Stimulated activated CD4-positive, alpha-beta T cell treated with anti-CD3 and anti-CD28 coated beads, TNF-alpha, amount 100 ng/mL, for 1 hour (primary cell): ENCODE data around the gene NF1.

Experiments used
- DNase-seq, 3 donors: peaks; one replicate each; pipeline ENCODE4 v3.0.0-alpha.2; 2020; ENCODE audit warnings: low read depth in 3 of 3, low spot score in 1 of 3

The NF1 gene

DNA sequence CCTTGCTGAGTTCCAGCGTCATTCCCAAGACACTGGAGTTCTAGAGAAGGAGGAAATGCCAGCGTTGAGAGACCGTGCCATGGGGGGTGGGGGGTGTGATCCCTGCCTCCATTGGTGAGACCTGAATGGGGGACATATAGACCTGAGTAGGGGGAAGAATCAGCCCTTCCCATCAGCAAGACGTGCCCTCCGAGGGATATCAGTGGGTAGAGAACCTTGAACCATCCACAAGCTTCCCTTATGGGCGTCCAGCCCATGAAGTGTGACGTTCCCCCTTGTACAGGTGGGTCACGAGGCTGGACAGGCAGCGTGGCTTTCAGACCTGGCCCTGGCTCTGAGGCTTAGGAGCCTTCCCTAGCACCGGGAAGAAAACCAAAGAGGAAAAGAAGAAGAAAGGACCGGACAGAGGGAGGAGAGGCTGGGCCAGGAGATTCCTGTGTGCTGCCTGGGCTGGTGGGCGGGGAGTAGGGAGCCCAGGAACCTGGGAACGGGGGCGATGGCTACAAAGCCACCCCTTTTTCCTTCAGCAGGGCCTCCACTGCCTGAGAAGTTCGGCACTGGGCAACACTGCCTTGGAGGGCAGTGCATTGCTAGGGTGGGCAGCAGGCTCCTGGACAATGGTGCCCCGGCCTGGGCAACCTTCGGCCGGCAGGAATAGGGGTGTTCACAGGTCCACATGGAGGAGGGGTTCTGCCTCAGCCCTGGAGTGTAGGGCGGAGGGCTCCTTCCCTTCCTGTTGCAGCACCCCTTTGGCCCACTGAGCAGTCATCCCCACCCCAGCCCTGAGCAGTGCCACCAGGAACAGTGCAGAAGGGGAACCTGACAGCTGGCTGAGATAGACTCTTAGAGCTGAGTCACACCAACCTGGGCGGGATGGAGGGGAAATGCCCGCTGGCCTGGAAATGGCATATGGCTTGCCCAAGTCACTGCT lies 303.9 kb downstream of the NF1 start:
- DNase-seq: no peak

- no peak for DNase-seq
These were observed 305.7 kb downstream of the NF1 start for GRCh38 chr17:31400481-31400950.

- no peak for DNase-seq
These were observed 306.9 kb downstream of the NF1 start for GRCh38 chr17:31401456-31402254.

DNA sequence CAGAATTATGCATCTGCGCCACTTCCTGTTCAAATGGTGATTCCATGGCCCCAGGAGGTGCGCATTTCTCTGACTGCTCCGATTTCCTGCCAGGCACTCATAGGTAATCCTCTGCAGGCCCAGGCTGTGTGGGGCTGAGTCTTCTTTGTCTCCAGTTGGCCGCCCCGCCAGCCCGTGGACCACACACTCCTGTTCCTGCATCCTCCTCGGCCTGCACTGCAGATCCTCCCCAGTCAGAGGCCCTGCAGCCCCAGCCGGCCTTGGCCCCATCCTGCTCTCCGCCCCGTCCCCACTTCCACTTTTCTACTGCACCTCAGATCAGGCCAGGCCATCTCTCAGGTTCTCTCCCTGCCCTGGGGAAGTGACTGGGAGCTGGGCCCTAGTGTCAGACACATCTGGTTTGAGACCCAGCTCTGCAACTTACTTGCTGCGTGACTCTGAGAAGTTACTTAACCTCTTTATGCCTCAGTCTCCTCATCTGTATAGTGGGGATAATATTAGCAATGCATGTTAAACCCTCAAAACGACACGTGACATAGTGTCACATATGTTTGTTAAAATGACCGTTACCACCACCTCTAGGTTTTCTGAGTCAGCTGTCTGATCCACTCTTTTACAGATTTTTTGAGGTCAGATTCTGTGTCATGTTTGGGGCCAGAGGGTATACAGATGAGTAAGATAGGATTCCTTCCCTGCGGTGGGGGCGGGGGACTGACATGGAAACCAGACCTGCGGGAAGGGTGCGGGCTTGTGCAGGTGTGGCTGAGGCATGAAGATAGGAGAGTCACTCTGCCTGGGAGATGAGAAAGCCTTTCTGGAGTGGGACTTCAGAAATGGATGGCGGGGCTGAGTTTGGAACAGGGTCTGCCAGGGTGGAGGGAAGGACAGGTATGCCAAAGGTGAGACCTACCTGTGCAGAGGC lies 309.5 kb downstream of the NF1 start:
- DNase-seq: no peak

- DNase-seq: no peak
These were observed 311.2 kb downstream of the NF1 start for GRCh38 chr17:31405890-31406371.

GRCh38 chr17:31408586-31408985 lies 313.8 kb downstream of the NF1 start:
- DNase-seq: no peak

- no peak for DNase-seq
These were observed 317.0 kb downstream of the NF1 start for GRCh38 chr17:31411707-31412285.

GRCh38 chr17:31412511-31412910 lies 317.7 kb downstream of the NF1 start:
- DNase-seq: no peak

DNA sequence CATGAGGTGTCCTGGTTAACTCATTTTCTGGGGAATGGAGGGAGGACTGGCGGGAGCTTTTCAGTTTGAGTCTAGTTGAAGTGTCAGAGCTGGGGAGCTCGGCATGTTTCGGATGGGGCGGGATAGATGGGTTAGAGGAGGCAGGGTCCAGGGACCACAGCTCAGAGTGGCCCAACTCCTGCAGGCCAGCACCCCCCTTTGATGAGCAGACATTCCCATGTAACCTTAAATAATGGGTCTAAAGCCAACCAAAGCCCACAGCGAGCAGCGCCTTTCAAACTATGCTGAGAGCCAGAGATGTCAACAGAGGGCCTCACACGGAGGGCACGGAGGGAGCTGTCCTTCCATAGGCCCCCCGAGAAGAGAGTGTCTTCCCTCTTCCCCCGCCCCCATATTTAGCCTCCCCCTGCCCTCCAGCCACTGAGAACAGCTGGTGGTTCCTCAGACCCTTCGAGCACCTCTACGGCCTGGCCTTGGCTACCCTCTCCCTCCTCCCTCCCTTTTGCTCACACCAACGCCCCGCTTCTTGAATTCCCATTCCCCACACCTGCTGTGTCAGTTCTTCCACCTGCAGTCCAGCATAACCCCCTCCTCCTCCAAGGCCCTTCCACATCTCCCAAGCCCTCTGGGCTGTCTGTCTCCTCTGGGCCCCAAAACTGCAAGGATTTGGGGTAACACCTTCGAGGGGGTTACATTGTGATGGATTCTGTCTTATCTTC lies 318.5 kb downstream of the NF1 start:
- no peak for DNase-seq

- no peak for DNase-seq
These were observed 319.2 kb downstream of the NF1 start for GRCh38 chr17:31413874-31414549.

DNA sequence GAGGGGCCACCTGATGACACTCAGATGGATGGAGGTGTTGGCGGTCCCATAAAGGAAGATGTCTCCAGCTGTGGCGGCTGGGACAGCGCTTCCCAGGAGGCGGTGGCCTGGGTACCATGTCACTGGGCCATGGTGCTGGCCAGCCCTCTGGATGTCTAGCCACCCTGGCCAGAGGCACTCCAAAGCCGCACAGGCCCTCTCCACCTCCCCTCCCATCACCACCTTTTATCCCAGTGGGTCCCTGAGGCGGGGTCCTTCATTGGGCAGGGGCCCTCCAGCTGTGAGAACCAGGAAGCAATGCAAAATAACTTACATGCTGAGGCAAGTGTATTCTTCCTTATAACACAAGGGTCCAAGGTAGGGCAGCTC lies 319.8 kb downstream of the NF1 start:
- DNase-seq: no peak

- DNase-seq: no peak
These were observed 320.3 kb downstream of the NF1 start for GRCh38 chr17:31415004-31415454.

GRCh38 chr17:31415640-31416502 lies 321.1 kb downstream of the NF1 start:
- no peak for DNase-seq

- DNase-seq: no peak
These were observed 321.7 kb downstream of the NF1 start for GRCh38 chr17:31416503-31416923.

GRCh38 chr17:31417051-31417792 lies 322.4 kb downstream of the NF1 start:
- no peak for DNase-seq

DNA sequence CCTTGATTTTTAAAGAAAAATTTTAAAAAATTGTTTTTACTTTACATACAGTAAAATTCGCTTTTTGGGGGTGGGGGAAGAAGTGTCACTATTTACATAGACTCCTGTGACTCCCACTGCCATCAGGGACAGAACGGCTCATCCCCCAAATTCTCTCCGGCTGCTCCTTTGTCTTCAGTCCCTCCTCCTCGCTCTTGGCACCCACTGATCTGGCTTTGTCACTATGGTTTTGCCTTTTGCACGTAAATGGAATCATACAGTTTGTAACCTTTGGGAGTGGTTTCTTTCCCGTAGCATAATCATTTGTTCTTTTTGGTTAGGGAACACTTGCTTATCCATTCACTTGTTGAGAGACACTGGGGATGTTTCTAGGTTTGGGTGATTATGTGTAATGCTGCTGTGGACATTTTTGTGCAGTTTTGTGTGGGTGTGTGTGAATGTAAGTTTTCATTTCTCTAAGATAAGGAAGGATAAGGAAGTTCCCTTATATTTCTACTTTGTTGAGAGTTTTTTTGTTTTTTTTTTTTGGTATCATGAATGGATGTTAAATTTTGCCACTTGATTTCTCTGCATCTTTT lies 324.1 kb downstream of the NF1 start:
- DNase-seq: no peak

GRCh38 chr17:31422443-31422842 lies 327.7 kb downstream of the NF1 start:
- no peak for DNase-seq
